DOHH2 (cell line): ENCODE measurements around the gene EXOC6B.

ENCODE experiments used
- H3F3A ChIP-seq: fragments of 200-600 bp; sonication (generic), shearing (Covaris generic); 2 replicates; pipeline ENCODE4 v1.6.0; 2016; ENCODE audit warnings: antibody characterized with exemption, mild to moderate bottlenecking; ENCODE audit not compliant: control insufficient read depth, insufficient read depth
- H3K27ac ChIP-seq: fragments of 200-600 bp; sonication (generic); 2 replicates; pipeline ENCODE4 v1.5.1; 2014; ENCODE audit warnings: low read depth, mild to moderate bottlenecking, low read length, moderate library complexity
- H3K27me3 ChIP-seq: fragments of 200-600 bp; sonication (generic); 2 replicates; pipeline ENCODE4 v1.6.1; 2014; ENCODE audit warnings: mild to moderate bottlenecking, low read length, mixed read lengths; ENCODE audit not compliant: control insufficient read depth
- H3K36me3 ChIP-seq: fragments of 200-600 bp; sonication (generic); 2 replicates; pipeline ENCODE4 v1.6.1; 2014; ENCODE audit warnings: mild to moderate bottlenecking, low read length, moderate library complexity, mixed read lengths; ENCODE audit not compliant: control insufficient read depth
- H3K4me1 ChIP-seq: fragments of 200-600 bp; sonication (generic); 2 replicates; pipeline ENCODE4 v1.6.1; 2014; ENCODE audit warnings: mild to moderate bottlenecking, low read length, mixed read lengths; ENCODE audit not compliant: control insufficient read depth
- H3K4me2 ChIP-seq: fragments of 200-600 bp; sonication (generic); 2 replicates; pipeline ENCODE4 v1.6.0; 2014; ENCODE audit warnings: mild to moderate bottlenecking, low read length, moderate library complexity
- H3K4me3 ChIP-seq: fragments of 200-600 bp; sonication (generic); 2 replicates; pipeline ENCODE4 v1.5.1; 2014; ENCODE audit warnings: mild to moderate bottlenecking, low read length, mixed read lengths
- H3K79me2 ChIP-seq: fragments of 200-600 bp; sonication (generic); 2 replicates; pipeline ENCODE4 v1.6.1; 2014; ENCODE audit warnings: mild to moderate bottlenecking, low read length, mixed read lengths; ENCODE audit not compliant: control insufficient read depth
- H3K9me2 ChIP-seq: fragments of 200-600 bp; sonication (generic); replicated peaks from 2 replicates; pipeline ENCODE4 v1.6.1; 2014; ENCODE audit warnings: mild to moderate bottlenecking, low read length, mixed read lengths; ENCODE audit not compliant: control insufficient read depth
- H3K9me3 ChIP-seq: fragments of 200-600 bp; sonication (generic); 2 replicates; pipeline ENCODE4 v1.6.1; 2014; ENCODE audit warnings: antibody characterized with exemption, low read length, mixed read lengths; ENCODE audit not compliant: control insufficient read depth, insufficient read depth
- H4K20me1 ChIP-seq: fragments of 200-600 bp; sonication (generic); 2 replicates; pipeline ENCODE4 v1.6.0; 2014; ENCODE audit warnings: low read depth, mild to moderate bottlenecking, antibody characterized with exemption, low read length, moderate library complexity; ENCODE audit not compliant: control insufficient read depth, insufficient read depth
- EZH2phosphoT487 ChIP-seq: fragments of 200-600 bp; sonication (generic); IDR thresholded peaks from 2 replicates; pipeline ENCODE4 v1.6.1; 2017; ENCODE audit warnings: borderline replicate concordance, mild to moderate bottlenecking, antibody characterized with exemption, low read length, moderate library complexity, mixed read lengths
- TF ChIP-seq, protein P1 (sequence below): fragments of 200-600 bp; sonication (generic); IDR thresholded peaks from one replicate; pipeline ENCODE4 v1.5.1; 2014; ENCODE audit warnings: antibody characterized with exemption, mild to moderate bottlenecking, low read depth, low read length; ENCODE audit not compliant: poor library complexity, severe bottlenecking

The EXOC6B gene

DNA sequence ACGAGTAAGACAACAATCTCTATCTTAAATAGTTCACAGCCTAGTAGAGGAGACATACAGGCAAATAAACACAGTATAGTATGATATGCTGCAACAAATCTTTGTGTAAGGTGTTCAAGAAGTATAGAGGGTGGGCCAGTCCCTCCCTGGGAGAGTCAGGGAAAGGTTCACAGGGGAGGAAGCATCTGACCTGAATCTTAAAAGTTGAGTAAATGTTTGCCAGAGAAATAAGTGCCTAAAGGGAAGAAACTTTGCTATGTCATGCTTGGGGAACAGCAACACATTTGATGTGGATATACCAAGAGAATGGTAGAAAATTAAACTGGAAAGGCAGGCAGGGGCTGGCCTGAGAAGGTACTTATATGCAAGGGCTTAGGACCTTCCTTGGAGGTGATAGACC, 552.4 kb downstream of the EXOC6B start:
- Histone ChIP-seq H3K9me2 (no peaks in the 10 kb centered on the region), H3F3A (no peaks in the 10 kb centered on the region), H3K4me1 (no peaks in the 10 kb centered on the region), H3K36me3 (no peaks in the 10 kb centered on the region), H3K4me2 (no peak overlapping the region), H3K79me2 (no peaks in the 10 kb centered on the region), H4K20me1 (no peaks in the 10 kb centered on the region), H3K4me3 (no peak overlapping the region), H3K27ac (no peak overlapping the region), H3K27me3 (0 out of 2 replicates have a peak, but pooled peaks cover 3% of the 10 kb centered on the region), H3K9me3 (no peaks in the 10 kb centered on the region)
- TF ChIP-seq EZH2phosphoT487, result no peak
- TF ChIP-seq, protein P1, sequence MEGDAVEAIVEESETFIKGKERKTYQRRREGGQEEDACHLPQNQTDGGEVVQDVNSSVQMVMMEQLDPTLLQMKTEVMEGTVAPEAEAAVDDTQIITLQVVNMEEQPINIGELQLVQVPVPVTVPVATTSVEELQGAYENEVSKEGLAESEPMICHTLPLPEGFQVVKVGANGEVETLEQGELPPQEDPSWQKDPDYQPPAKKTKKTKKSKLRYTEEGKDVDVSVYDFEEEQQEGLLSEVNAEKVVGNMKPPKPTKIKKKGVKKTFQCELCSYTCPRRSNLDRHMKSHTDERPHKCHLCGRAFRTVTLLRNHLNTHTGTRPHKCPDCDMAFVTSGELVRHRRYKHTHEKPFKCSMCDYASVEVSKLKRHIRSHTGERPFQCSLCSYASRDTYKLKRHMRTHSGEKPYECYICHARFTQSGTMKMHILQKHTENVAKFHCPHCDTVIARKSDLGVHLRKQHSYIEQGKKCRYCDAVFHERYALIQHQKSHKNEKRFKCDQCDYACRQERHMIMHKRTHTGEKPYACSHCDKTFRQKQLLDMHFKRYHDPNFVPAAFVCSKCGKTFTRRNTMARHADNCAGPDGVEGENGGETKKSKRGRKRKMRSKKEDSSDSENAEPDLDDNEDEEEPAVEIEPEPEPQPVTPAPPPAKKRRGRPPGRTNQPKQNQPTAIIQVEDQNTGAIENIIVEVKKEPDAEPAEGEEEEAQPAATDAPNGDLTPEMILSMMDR, result no peak

- H3K4me2 ChIP-seq, result no peak overlapping the region
- H3K27ac ChIP-seq, result no peak overlapping the region
- no peaks in the 10 kb centered on the region for H3K4me1 ChIP-seq
Measured at GRCh38 chr2:72271766-72272641, 553.8 kb downstream of the EXOC6B start.

DNA sequence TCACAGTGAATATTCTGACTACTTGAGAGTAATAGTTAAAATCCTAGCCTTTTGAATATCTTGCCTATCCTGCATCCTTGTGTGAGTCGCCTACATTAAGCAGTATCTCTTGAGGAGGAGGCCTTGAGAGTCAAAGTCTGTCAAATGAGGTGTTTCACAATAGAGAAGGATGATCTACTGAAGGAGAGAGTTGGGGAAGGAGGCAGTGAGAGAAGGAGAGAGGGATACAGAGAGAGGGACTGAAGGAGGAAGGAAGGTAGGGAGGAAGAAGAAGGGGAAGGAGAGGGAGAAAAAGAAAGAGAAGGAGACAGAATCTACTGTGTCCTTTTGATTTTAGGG, 554.6 kb downstream of the EXOC6B start:
- H3K36me3 ChIP-seq, result no peaks in the 10 kb centered on the region

More at GRCh38 chr2:72271766-72272641, 553.8 kb downstream of the EXOC6B start:
- Histone ChIP-seq H4K20me1 (no peaks in the 10 kb centered on the region), H3K79me2 (no peaks in the 10 kb centered on the region), H3K9me2 (no peaks in the 10 kb centered on the region), H3F3A (no peaks in the 10 kb centered on the region), H3K4me3 (no peak overlapping the region), H3K36me3 (no peaks in the 10 kb centered on the region), H3K27me3 (0 out of 2 replicates have a peak, but pooled peaks cover 3% of the 10 kb centered on the region), H3K9me3 (no peaks in the 10 kb centered on the region)
- TF ChIP-seq EZH2phosphoT487, result no peak
- TF ChIP-seq, protein P1, result no peak

More for the DNA sequence above, 554.6 kb downstream of the EXOC6B start:
- Histone ChIP-seq H3K79me2 (no peaks in the 10 kb centered on the region), H3K4me2 (no peak overlapping the region), H3K9me2 (no peaks in the 10 kb centered on the region), H3K9me3 (no peaks in the 10 kb centered on the region), H3K4me3 (no peak overlapping the region), H3K27me3 (0 out of 2 replicates have a peak, but pooled peaks cover 3% of the 10 kb centered on the region), H3K27ac (no peak overlapping the region), H3K4me1 (no peaks in the 10 kb centered on the region), H3F3A (no peaks in the 10 kb centered on the region), H4K20me1 (no peaks in the 10 kb centered on the region)
- TF ChIP-seq, protein P1, result no peak
- TF ChIP-seq EZH2phosphoT487, result no peak
